ENCODE measurements around the gene CEACAM21. TPM values are rescaled to one million over a fixed set of nuclear protein-coding genes. Genes with fewer than 3 reads are reported as not detected.

The CEACAM21 gene
- total RNA-seq, 1 donor from 2014 or later, result 38.5 TPM

- Mint-ChIP-seq H3K9me3 (peaks cover 18% of the 10 kb centered on the region), H3K4me3 (no peak overlapping the region), H3K4me1 (ENCODE audit: low read depth) (no peaks in the 10 kb centered on the region), H3K27me3 (ENCODE audit: insufficient read depth) (peaks cover 7% of the 10 kb centered on the region), H3K27ac (no peak overlapping the region), H3K36me3 (ENCODE audit: low read depth) (no peaks in the 10 kb centered on the region)
- intact Hi-C loops (cut with micrococcal nuclease), result no loop called here
- DNase-seq (ENCODE audit: low spot score), result no peak
Observed at GRCh38 chr19:41627966-41628675, 52.2 kb downstream of the CEACAM21 start.

Other genes with a start within 250 kb of the CEACAM21 start
- 108 and 112 TPM in 2 replicates for gene TGFB1, start 222.2 kb upstream of the CEACAM21 start, total RNA-seq
- 4.4 and 4.5 TPM in 2 replicates for gene B9D2, start 212.0 kb upstream of the CEACAM21 start, total RNA-seq
- gene TMEM91, start 199.6 kb upstream of the CEACAM21 start, total RNA-seq, result 2.8 and 2.9 TPM in 2 replicates
- gene EXOSC5, start 178.8 kb upstream of the CEACAM21 start, total RNA-seq, result 59.3 and 66.6 TPM in 2 replicates
- gene BCKDHA, start 178.3 kb upstream of the CEACAM21 start, total RNA-seq, result 14.6 and 22.7 TPM in 2 replicates
- 0.44 and 0.99 TPM in 2 replicates for gene B3GNT8, start 148.8 kb upstream of the CEACAM21 start, total RNA-seq
- gene DMAC2, start 136.3 kb upstream of the CEACAM21 start, total RNA-seq, result 56.7 and 57.3 TPM in 2 replicates
- not detected in 2 replicates for gene ERICH4, start 133.0 kb upstream of the CEACAM21 start, total RNA-seq
- not detected in 2 replicates for gene CEACAM4, start 50.9 kb downstream of the CEACAM21 start, total RNA-seq
- gene CEACAM7, start 112.1 kb downstream of the CEACAM21 start, total RNA-seq, result not detected in 2 replicates
- not detected in 2 replicates for gene CEACAM5, start 132.5 kb downstream of the CEACAM21 start, total RNA-seq
- not detected in 2 replicates for gene CEACAM6, start 179.4 kb downstream of the CEACAM21 start, total RNA-seq
- gene CEACAM3, start 220.4 kb downstream of the CEACAM21 start, total RNA-seq, result not detected in 2 replicates

All from activated T-helper 1 cell treated with anti-CD3 and anti-CD28 coated beads, Interleukin-12 subunit alpha, Interleukin-12 subunit beta, Interleukin-2, Interleukin-4 antibody, amounts not matched to agents 30 ng/mL and 10 ng/mL and 1 ng/mL, durations not matched to agents 14 hours and 24 hours and 36 hours (primary cell).